DMS114 treated with DMSO at 0.1 percent for 48 hours (cell line): ENCODE results near the gene EPS15.
"Not testable (repeated sequence)": the region's sequence is repeated elsewhere in the genome, so short reads cannot be mapped to it uniquely, and the experiment has no call there.

ENCODE experiments used
- DNase-seq: peaks from one replicate; lab custom pipeline; 2025; ENCODE audit not compliant: unreplicated experiment; lab: John Stamatoyannopoulos, UW

Gene EPS15

GRCh38 chr1:51474832-51475620 lies 44.0 kb downstream of the EPS15 start:
- not testable (repeated sequence) for DNase-seq

- no peak for DNase-seq
Measured at GRCh38 chr1:51473331-51474115, 45.5 kb downstream of the EPS15 start.

GRCh38 chr1:51472359-51472758 lies 46.7 kb downstream of the EPS15 start:
- DNase-seq = no peak

GRCh38 chr1:51469518-51469917 lies 49.5 kb downstream of the EPS15 start:
- no peak for DNase-seq

GRCh38 chr1:51464828-51465227 lies 54.2 kb downstream of the EPS15 start:
- DNase-seq = no peak

- DNase-seq = no peak
Measured at GRCh38 chr1:51463561-51463960, 55.5 kb downstream of the EPS15 start.

- not testable (repeated sequence) for DNase-seq
Measured at GRCh38 chr1:51462289-51462688, 56.8 kb downstream of the EPS15 start.

- no peak for DNase-seq
Measured at GRCh38 chr1:51454554-51454953, 64.5 kb downstream of the EPS15 start.

GRCh38 chr1:51453010-51453409 lies 66.1 kb downstream of the EPS15 start:
- DNase-seq = no peak

- not testable (repeated sequence) for DNase-seq
Measured at GRCh38 chr1:51448844-51449454, 70.1 kb downstream of the EPS15 start.

- no peak for DNase-seq
Measured at GRCh38 chr1:51445351-51446090, 73.5 kb downstream of the EPS15 start.

- no peak for DNase-seq
Measured at GRCh38 chr1:51444534-51445192, 74.4 kb downstream of the EPS15 start.

- DNase-seq = no peak
Measured at GRCh38 chr1:51444096-51444495, 75.0 kb downstream of the EPS15 start.

GRCh38 chr1:51443555-51443954 lies 75.5 kb downstream of the EPS15 start:
- DNase-seq = no peak

- DNase-seq = no peak
Measured at GRCh38 chr1:51442616-51443015, 76.5 kb downstream of the EPS15 start.

GRCh38 chr1:51442198-51442597 lies 76.9 kb downstream of the EPS15 start:
- no peak for DNase-seq

GRCh38 chr1:51439895-51440294 lies 79.2 kb downstream of the EPS15 start:
- no peak for DNase-seq

- DNase-seq = no peak
Measured at GRCh38 chr1:51439053-51439452, 80.0 kb downstream of the EPS15 start.

GRCh38 chr1:51437391-51437790 lies 81.7 kb downstream of the EPS15 start:
- not testable (repeated sequence) for DNase-seq

- no peak for DNase-seq
Measured at GRCh38 chr1:51435878-51436277, 83.2 kb downstream of the EPS15 start.
